ACC112 (cell line): ENCODE results near the gene STRN4.

ENCODE experiments used
- H2AFZ ChIP-seq: fragments of 200-600 bp; sonication (generic); one replicate; pipeline ENCODE4 v1.6.0; 2017; ENCODE audit warnings: antibody characterized with exemption, low read length; ENCODE audit not compliant: unreplicated experiment
- H3K27ac ChIP-seq: fragments of 200-600 bp; sonication (generic); 2 replicates; pipeline ENCODE4 v1.5.1; 2014; ENCODE audit warnings: low read depth, mild to moderate bottlenecking, antibody characterized with exemption, low read length, moderate library complexity
- H3K27me3 ChIP-seq: fragments of 200-600 bp; sonication (generic); 2 replicates; pipeline ENCODE4 v1.6.1; 2014; ENCODE audit warnings: mild to moderate bottlenecking, antibody characterized with exemption, low read length, moderate library complexity, mixed read lengths; ENCODE audit not compliant: insufficient read depth
- H3K36me3 ChIP-seq: fragments of 200-600 bp; sonication (generic); 2 replicates; pipeline ENCODE4 v1.6.1; 2016; ENCODE audit warnings: mild to moderate bottlenecking, antibody characterized with exemption, low read length, moderate library complexity, mixed read lengths; ENCODE audit not compliant: insufficient read depth
- H3K4me1 ChIP-seq: fragments of 200-600 bp; sonication (generic); one replicate; pipeline ENCODE4 v1.6.1; 2016; ENCODE audit warnings: low read length, mixed read lengths; ENCODE audit not compliant: insufficient read depth, unreplicated experiment, control insufficient read depth
- H3K4me3 ChIP-seq: fragments of 200-600 bp; sonication (generic); 2 replicates; pipeline ENCODE4 v1.5.1; 2014; ENCODE audit warnings: mild to moderate bottlenecking, low read depth, low read length
- H3K79me2 ChIP-seq: fragments of 200-600 bp; sonication (generic); one replicate; pipeline ENCODE4 v1.6.0; 2016; ENCODE audit warnings: low read length; ENCODE audit not compliant: control insufficient read depth, unreplicated experiment, insufficient read depth

The STRN4 gene

DNA sequence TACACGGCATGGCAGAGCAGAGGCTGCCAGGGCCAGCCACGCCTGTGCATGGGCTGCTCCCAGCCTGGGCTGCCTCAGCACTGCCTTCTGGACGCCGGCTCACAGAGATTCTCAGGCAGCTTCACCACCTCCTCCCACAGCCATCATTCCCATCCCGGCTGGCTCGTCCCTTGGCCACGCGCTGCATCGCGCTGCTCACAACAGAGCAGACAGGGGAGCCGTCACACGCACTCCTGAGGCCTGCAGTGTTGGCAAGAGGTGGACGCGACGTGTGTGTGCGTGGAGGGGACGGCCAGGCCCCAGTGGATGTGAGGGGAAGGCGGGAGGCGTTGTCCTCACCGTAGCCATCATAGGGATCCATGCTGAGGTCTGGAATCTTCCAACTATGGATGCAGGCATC is 21.8 kb downstream of the STRN4 start:
- Histone ChIP-seq H3K27ac (no peak overlapping the region), H3K27me3 (no peaks in the 10 kb centered on the region), H2AFZ (no peak overlapping the region), H3K4me3 (no peak overlapping the region), H3K4me1 (no peaks in the 10 kb centered on the region), H3K79me2 (peaks cover 8% of the 10 kb centered on the region), H3K36me3 (0 out of 2 replicates have a peak, but pooled peaks cover 3% of the 10 kb centered on the region)

DNA sequence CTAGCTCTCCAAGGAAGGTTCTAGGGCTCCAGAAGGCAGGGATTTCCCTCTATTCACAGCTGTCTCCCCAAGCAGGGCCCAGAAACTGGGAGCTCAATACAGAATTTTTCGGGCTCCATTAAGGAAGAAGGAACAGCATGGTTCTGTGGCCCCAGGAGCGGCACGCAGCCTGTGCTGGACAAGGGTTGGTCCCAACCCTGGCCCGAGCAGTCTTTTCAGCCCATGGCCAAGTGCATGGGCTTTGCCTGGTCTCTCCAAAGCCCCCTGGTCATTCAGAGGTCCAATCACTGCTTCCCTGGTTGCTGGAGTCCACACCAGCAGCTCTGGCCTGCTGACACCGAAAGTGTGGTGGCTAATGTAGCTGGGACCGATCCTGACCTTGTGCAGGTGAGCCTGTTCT is 22.8 kb downstream of the STRN4 start:
- Histone ChIP-seq H3K36me3 (0 out of 2 replicates have a peak, but pooled peaks cover 2% of the 10 kb centered on the region), H2AFZ (no peak overlapping the region), H3K4me1 (no peaks in the 10 kb centered on the region), H3K27me3 (no peaks in the 10 kb centered on the region), H3K27ac (no peak overlapping the region), H3K79me2 (peaks cover under 1% of the 10 kb centered on the region), H3K4me3 (no peak overlapping the region)

GRCh38 chr19:46723023-46723461 is 23.2 kb downstream of the STRN4 start:
- Histone ChIP-seq H3K4me3 (no peak overlapping the region), H3K36me3 (no peaks in the 10 kb centered on the region), H3K27me3 (no peaks in the 10 kb centered on the region), H2AFZ (no peak overlapping the region), H3K27ac (no peak overlapping the region), H3K79me2 (no peaks in the 10 kb centered on the region), H3K4me1 (no peaks in the 10 kb centered on the region)

GRCh38 chr19:46722421-46723022 is 23.7 kb downstream of the STRN4 start:
- no peaks in the 10 kb centered on the region for H3K27me3 ChIP-seq
- H3K27ac ChIP-seq: no peak overlapping the region
- no peak overlapping the region for H3K4me3 ChIP-seq
- peaks cover 3% of the 10 kb centered on the region for H3K4me1 ChIP-seq
- no peaks in the 10 kb centered on the region for H3K79me2 ChIP-seq
- no peaks in the 10 kb centered on the region for H3K36me3 ChIP-seq
- no peak overlapping the region for H2AFZ ChIP-seq

DNA sequence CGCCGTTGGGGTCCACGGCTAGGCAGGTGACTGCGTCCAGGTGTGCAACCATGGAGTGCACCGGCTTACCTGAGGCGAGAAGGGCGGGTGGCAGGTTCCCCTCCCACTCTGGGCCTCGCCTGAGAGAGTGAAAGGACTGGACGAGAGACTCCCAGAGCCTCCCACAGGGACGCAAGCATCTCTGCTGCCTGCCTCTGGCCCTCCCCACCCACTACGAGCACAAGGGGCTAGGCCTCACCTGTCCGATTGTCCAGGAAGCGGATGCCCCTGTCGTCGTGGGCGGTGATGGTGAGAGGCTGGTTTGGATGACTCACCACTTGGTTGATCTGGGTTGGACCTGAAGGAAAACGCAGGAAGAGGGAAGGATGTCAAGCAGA is 24.3 kb downstream of the STRN4 start:
- Histone ChIP-seq H3K27me3 (no peaks in the 10 kb centered on the region), H3K79me2 (no peaks in the 10 kb centered on the region), H3K4me1 (peaks cover 3% of the 10 kb centered on the region), H3K36me3 (no peaks in the 10 kb centered on the region), H3K4me3 (no peak overlapping the region), H3K27ac (no peak overlapping the region), H2AFZ (no peak overlapping the region)

DNA sequence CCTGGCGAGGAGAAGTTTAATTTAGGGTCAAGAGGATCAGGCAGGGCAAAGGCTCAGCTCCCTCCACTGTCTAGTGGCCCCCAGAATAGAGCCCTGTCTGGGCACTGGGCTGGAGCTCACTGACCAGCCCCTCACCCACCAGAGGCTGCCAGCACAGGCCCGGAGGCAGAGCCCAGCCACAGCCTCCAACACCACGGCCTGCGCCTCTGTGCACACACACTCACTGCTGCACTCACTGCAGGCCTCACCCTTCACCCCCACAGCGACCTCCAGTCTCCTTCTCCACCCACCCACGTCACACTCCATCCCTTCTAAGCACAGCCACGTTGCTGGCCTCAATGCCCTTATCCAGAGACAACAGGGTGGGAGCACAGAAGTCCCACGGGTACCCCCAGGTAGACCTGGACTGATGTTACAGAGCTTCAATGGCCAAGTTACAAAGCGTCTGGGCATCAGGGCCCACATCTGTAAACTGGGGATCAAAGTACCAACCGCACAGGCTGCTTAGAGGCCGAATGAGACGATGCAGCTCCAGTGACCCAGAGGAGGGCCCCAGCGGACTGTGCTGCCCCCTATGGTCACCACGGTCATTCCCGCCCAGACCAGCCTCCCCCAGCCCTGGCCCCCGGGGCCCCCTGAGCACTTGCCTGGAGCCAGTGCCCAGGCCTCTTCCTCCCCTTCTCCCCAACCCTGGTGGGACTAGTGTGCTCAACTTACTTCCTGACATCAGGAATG is 24.8 kb downstream of the STRN4 start:
- Histone ChIP-seq H3K36me3 (no peaks in the 10 kb centered on the region), H3K4me3 (no peak overlapping the region), H3K27me3 (no peaks in the 10 kb centered on the region), H3K27ac (no peak overlapping the region), H3K79me2 (peaks cover 4% of the 10 kb centered on the region), H2AFZ (no peak overlapping the region), H3K4me1 (peaks cover 3% of the 10 kb centered on the region)

- Histone ChIP-seq H3K36me3 (no peaks in the 10 kb centered on the region), H3K79me2 (peaks cover 12% of the 10 kb centered on the region), H3K4me3 (no peak overlapping the region), H3K27me3 (no peaks in the 10 kb centered on the region), H2AFZ (no peak overlapping the region), H3K4me1 (peaks cover 4% of the 10 kb centered on the region), H3K27ac (no peak overlapping the region)
Observed at GRCh38 chr19:46720503-46721239, 25.6 kb downstream of the STRN4 start.

DNA sequence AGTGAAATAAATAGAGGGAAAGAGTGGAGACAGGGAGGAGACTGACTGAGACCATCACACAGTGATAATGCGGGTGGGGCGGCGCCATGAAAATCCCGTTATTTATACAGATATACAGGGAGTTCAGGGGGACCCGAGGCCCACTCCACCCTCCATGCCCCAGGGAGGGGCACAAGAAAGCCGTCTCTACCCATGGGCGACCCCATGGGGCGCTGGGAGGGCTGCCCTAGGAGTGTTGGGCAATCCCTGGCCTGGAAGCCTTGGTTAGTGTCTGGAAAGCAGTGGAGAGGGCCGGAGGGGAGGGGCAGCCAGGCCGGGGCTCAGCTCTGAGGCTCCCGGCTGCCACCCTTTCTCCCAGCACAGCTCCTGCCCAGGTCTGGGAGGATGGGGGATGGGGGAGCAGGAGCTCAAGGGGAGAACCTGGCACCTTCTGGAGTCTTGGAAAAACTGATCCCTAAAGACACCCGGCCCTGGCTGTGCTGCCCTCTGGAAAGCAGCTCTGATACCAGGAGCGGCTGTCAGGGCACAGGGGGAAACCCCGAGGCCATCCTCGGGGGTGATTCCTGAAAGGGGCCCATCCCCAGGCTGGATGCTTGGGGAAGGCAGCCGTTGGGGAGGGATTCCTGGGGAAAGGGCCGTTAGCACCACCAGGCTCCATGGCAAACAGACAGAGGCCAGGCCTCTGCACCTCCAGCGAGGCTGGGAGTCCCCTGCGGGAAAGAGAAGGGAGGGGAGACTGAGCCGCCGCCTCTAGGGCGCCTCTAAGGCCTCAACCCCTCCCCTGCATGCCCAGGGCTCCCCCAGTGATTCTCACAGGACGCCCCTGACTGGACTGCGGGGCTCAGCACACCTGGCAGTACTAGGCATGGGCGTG is 26.4 kb downstream of the STRN4 start:
- no peaks in the 10 kb centered on the region for H3K36me3 ChIP-seq
- H3K79me2 ChIP-seq: peaks cover 19% of the 10 kb centered on the region
- no peak overlapping the region for H3K27ac ChIP-seq
- H3K4me3 ChIP-seq: no peak overlapping the region
- H3K27me3 ChIP-seq: no peaks in the 10 kb centered on the region
- peaks cover 9% of the 10 kb centered on the region for H3K4me1 ChIP-seq
- no peak overlapping the region for H2AFZ ChIP-seq

DNA sequence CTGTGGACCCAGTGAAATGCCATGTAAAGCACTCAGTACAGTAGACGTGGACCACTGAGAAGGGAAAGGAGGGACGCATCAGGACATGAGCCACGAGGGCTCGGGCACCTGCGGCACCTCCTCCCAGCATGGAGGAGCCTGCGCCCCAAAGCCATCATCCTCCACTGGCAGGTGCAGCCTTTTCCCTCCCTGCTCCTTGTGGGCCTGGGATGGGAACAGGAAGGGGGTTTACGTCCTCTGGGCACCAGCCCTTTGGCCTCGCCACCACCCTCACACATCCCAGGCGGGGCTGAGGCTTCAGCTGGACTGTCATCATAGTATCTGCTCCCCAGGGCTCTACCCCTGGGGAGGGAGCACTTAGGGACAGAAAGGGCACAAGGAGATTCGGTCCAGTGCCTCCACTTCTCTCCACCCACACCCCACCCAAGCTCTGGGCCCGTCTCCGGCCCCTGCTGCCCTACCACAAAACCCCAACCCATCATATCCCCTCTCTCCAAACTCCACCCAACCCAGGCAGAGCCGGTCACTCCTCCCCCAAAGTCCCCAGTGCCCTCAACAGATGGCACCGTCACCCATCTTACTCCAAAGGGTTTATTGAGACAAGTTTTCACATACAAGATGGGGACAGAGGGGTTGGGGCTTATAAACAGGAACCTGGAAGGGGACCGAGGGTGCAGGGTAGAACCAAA is 27.2 kb downstream of the STRN4 start:
- no peak overlapping the region for H2AFZ ChIP-seq
- no peak overlapping the region for H3K27ac ChIP-seq
- H3K79me2 ChIP-seq: peaks cover 26% of the 10 kb centered on the region
- H3K4me3 ChIP-seq: no peak overlapping the region
- H3K4me1 ChIP-seq: peaks cover 9% of the 10 kb centered on the region
- H3K36me3 ChIP-seq: no peaks in the 10 kb centered on the region
- no peaks in the 10 kb centered on the region for H3K27me3 ChIP-seq
